Measurements from ENCODE around the gene TIAM2. TPM values are rescaled to one million over a fixed set of nuclear protein-coding genes. Genes with fewer than 3 reads are reported as not detected.

TIAM2 gene
- total and polyA plus RNA-seq, 9 of the 15 experiments (the other 6 are each of a cell fraction or from before 2014, with no cell fraction given), result 0.73 to 6.5 (median 4.3) TPM

DNA sequence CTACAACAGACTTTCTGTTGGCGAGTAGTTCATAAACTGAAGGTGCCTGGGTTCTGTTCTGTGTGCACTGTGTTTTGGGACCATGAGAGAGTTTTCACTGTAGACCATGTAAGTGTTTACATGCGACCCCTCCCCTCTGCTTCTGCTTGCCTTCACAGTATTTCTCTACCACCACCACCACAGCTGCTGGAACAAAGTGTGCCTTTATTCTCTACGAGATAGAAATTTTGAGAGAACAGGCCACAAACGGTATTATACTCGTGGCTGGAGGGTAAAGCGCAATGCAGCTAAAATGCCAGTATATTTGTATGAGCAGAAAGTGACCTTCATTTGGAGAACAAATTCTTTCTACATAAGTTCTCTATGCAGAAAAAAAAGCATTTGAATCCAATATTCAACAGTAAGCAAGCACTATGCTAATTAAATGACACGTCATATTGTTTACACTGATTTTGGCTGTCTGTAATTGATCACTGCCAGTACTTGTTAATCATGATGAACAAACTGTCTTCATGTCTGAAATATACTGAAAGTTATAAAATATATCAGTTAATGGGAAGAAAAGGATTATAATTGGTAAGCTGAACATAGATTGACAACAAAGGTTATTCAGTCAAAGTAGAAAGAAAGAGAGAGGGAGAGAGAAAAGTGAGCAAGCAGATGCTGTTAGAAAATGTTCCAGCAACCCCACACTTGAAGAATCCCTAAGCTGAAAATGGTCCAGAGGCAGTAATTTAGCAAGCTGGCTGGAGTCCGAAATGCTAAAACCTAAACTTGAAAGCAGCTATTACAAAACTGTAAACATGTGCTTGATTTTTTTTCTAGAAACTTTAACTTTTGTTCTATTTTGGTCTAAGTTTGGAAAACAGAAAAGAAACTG lies 277.5 kb downstream of the TIAM2 start:
- Histone ChIP-seq H3K9ac (ENCODE audit: insufficient read depth in 1 of 2, low read depth in 2 of 2, low read length in 2 of 2) (no peak overlapping the region), H3K36me3 (ENCODE audit: control insufficient read depth, insufficient read depth, low read length) (peaks cover 67% of the 10 kb centered on the region), H4K20me1 (replicated peaks; ENCODE audit: control insufficient read depth, insufficient read depth, low read length) (no peaks in the 10 kb centered on the region), H3K4me2 (ENCODE audit: insufficient read depth, low read length) (no peak overlapping the region), H3K4me3 (no peak overlapping the region), H3K4me1 (replicated peaks in 1 of 2; ENCODE audit: control insufficient read depth in 2 of 2, insufficient read depth in 2 of 2, low read length in 2 of 2) (peaks cover 0 to 7% of the 10 kb centered on the region in 2 experiments; a peak in 2 of 5 replicates), H3K9me1 (ENCODE audit: control insufficient read depth, insufficient read depth, low read length) (no peaks in the 10 kb centered on the region), H3K9me3 (replicated peaks; ENCODE audit: control insufficient read depth, insufficient read depth, low read depth, low read length) (no peaks in the 10 kb centered on the region), H3K27ac (ENCODE audit: extremely low read depth, low read depth, low read length) (no peak overlapping the region), H3K79me2 (ENCODE audit: control insufficient read depth, insufficient read depth, low read length) (no peaks in the 10 kb centered on the region), H3K27me3 (ENCODE audit: control insufficient read depth in 2 of 2, insufficient read depth in 2 of 2, low read length in 2 of 2) (no peaks in the 10 kb centered on the region), H2AFZ (ENCODE audit: low read depth, low read length) (no peak overlapping the region)
- POLR2A ChIA-PET, result interaction anchor here (0.9 to 1.0 kb wide), 2 partner anchors 13 to 27 kb away, joined by 3 read pairs; no protein-coding TSS in a partner anchor
- CTCF ChIA-PET (ENCODE audit: low intra/inter-chr PET ratio), result no interaction called here
- ATAC-seq, result no peak
- in situ Hi-C loops (cut with MboI) (no loop called here), intact Hi-C loops (cut with micrococcal nuclease) (no loop called here)
- 87% methylated on average over 8 of the region's 8 CpGs for WGBS (ENCODE audit: insufficient coverage, low coverage, missing lambda C conversion rate)
- no peak for FAIRE-seq
- DNase-seq (ENCODE audit: extremely low read depth in 1 of 4, low spot score in 3 of 4), result no peak
- no TSS peak for BruUV-seq (replicated peaks)
- TF ChIP-seq, protein P1, sequence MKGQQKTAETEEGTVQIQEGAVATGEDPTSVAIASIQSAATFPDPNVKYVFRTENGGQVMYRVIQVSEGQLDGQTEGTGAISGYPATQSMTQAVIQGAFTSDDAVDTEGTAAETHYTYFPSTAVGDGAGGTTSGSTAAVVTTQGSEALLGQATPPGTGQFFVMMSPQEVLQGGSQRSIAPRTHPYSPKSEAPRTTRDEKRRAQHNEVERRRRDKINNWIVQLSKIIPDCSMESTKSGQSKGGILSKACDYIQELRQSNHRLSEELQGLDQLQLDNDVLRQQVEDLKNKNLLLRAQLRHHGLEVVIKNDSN (CRISPR knock-in tag; IDR thresholded peaks at IDR 0.05), result no peak
- TF ChIP-seq ZFP1 (CRISPR knock-in tag; IDR thresholded peaks at IDR 0.05) (no peak), EGR1 (conservative IDR thresholded peaks at IDR 0.05) (no peak), BACH1 (tag; IDR thresholded peaks at IDR 0.05) (no peak), ZZZ3 (IDR thresholded peaks at IDR 0.05) (no peak), CEBPB (tag; IDR thresholded peaks at IDR 0.05) (no peak), RCOR1 (IDR thresholded peaks at IDR 0.05; ENCODE audit: borderline replicate concordance in 1 of 2, low read depth in 2 of 2, low read length in 2 of 2) (no peak), SPI1 (IDR thresholded peaks at IDR 0.05; ENCODE audit: borderline replicate concordance, low read depth, low read length) (no peak), ZNF41 (CRISPR knock-in tag; conservative IDR thresholded peaks at IDR 0.05) (no peak)
- TF ChIP-seq, protein P2, sequence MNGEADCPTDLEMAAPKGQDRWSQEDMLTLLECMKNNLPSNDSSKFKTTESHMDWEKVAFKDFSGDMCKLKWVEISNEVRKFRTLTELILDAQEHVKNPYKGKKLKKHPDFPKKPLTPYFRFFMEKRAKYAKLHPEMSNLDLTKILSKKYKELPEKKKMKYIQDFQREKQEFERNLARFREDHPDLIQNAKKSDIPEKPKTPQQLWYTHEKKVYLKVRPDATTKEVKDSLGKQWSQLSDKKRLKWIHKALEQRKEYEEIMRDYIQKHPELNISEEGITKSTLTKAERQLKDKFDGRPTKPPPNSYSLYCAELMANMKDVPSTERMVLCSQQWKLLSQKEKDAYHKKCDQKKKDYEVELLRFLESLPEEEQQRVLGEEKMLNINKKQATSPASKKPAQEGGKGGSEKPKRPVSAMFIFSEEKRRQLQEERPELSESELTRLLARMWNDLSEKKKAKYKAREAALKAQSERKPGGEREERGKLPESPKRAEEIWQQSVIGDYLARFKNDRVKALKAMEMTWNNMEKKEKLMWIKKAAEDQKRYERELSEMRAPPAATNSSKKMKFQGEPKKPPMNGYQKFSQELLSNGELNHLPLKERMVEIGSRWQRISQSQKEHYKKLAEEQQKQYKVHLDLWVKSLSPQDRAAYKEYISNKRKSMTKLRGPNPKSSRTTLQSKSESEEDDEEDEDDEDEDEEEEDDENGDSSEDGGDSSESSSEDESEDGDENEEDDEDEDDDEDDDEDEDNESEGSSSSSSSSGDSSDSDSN (IDR thresholded peaks at IDR 0.05; ENCODE audit: borderline replicate concordance in 1 of 2, low read depth in 2 of 2, low read length in 2 of 2), result no peak

All from K562 (cell line).